SK-N-SH (cell line): ENCODE measurements around the gene AGBL1.

Experiments
- GATA2 ChIP-seq: sonication (generic); formaldehyde crosslinking; IDR thresholded peaks from 2 replicates; pipeline ENCODE4 v1.5.0; 2020; ENCODE audit warnings: mild to moderate bottlenecking, missing genetic modification reagents
- NFIC ChIP-seq: IDR thresholded peaks from 2 replicates; pipeline ENCODE4 v1.4.0; 2012; ENCODE audit warnings: borderline replicate concordance
- TAF1 ChIP-seq: IDR thresholded peaks from 2 replicates; pipeline ENCODE4 v1.6.1; 2012; ENCODE audit warnings: low read depth, mild to moderate bottlenecking, low read length, moderate library complexity, borderline replicate concordance
- TEAD4 ChIP-seq: IDR thresholded peaks from 2 replicates; pipeline ENCODE4 v1.4.0; 2012; ENCODE audit warnings: mild to moderate bottlenecking, borderline replicate concordance; ENCODE audit not compliant: insufficient read depth
- TF ChIP-seq, protein P1 (sequence below): fragments of 200-600 bp; sonication (generic); IDR thresholded peaks from 2 replicates; pipeline ENCODE4 v1.6.1; 2017; ENCODE audit warnings: antibody characterized with exemption, mild to moderate bottlenecking, moderate library complexity

DNA sequence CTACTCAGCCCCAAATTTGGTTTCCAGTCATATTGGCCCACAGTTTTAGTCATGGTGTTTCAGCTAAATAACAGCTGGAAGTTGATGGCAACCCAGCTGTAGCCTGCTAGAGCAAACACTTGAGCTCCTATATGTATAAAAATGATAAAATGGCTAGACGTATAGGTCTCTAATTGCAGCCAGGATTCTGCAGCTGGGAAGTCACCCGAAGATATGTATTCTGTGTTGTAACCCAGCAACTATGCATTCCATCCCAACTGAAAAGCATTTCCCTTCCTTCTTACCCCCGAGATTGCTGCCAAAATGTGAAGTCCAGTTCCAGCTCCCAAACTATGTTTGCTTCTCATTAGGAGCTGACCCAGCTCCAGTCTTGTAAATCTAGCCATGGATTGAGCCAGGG, 408.4 kb downstream of the AGBL1 start:
- TF ChIP-seq, protein P1, sequence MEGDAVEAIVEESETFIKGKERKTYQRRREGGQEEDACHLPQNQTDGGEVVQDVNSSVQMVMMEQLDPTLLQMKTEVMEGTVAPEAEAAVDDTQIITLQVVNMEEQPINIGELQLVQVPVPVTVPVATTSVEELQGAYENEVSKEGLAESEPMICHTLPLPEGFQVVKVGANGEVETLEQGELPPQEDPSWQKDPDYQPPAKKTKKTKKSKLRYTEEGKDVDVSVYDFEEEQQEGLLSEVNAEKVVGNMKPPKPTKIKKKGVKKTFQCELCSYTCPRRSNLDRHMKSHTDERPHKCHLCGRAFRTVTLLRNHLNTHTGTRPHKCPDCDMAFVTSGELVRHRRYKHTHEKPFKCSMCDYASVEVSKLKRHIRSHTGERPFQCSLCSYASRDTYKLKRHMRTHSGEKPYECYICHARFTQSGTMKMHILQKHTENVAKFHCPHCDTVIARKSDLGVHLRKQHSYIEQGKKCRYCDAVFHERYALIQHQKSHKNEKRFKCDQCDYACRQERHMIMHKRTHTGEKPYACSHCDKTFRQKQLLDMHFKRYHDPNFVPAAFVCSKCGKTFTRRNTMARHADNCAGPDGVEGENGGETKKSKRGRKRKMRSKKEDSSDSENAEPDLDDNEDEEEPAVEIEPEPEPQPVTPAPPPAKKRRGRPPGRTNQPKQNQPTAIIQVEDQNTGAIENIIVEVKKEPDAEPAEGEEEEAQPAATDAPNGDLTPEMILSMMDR: no peak
- TF ChIP-seq GATA2 (CRISPR knock-in tag) (no peak), TEAD4 (no peak), NFIC (no peak), TAF1 (no peak)
